CD4-positive, alpha-beta memory T cell (primary cell): ENCODE data around the gene MOB2. TPM values are rescaled to one million over a fixed set of nuclear protein-coding genes. Genes with fewer than 3 reads are reported as not detected.

Source experiments
- CTCF ChIA-PET: fragments of 350-600 bp; sonication (Branson Sonifier 250); formaldehyde crosslinking; loops from one replicate; lab custom pipeline; 2021; ENCODE audit warnings: inconsistent platforms; ENCODE audit not compliant: partially characterized antibody; lab: Charles Lee
- POLR2A ChIA-PET: fragments of 350-600 bp; sonication (Branson Sonifier 250); formaldehyde crosslinking; loops from one replicate; lab custom pipeline; 2021; ENCODE audit not compliant: partially characterized antibody; lab: Charles Lee
- DNase-seq, 5 donors: peaks; one replicate each; pipeline versions ENCODE4 v3.0.0 to v3.0.0-alpha.2; 2020 to 2022; ENCODE audit warnings: mixed read lengths in 1 of 5
- H3K27ac ChIP-seq: one replicate; pipeline ENCODE4 v1.7.0; 2013; ENCODE audit warnings: low read depth, low read length
- H3K27me3 ChIP-seq: 2 replicates; pipeline ENCODE4 v1.7.0; 2013; ENCODE audit warnings: mild to moderate bottlenecking, low read length, moderate library complexity; ENCODE audit not compliant: insufficient read depth
- H3K36me3 ChIP-seq: 2 replicates; pipeline ENCODE4 v1.7.0; 2013; ENCODE audit warnings: mild to moderate bottlenecking, low read length, moderate library complexity; ENCODE audit not compliant: insufficient read depth
- H3K4me1 ChIP-seq: 2 replicates; pipeline ENCODE4 v1.7.0; 2013; ENCODE audit warnings: mild to moderate bottlenecking, low read length, moderate library complexity; ENCODE audit not compliant: insufficient read depth
- H3K4me3 ChIP-seq, 2 donors: one replicate each; pipeline ENCODE4 v1.7.0; 2013; ENCODE audit warnings: low read length in 2 of 2, mild to moderate bottlenecking in 1 of 2
- H3K9me3 ChIP-seq, 2 donors: one replicate each; pipeline ENCODE4 v1.7.0; 2013; ENCODE audit warnings: low read length in 2 of 2, control low read depth in 1 of 2; ENCODE audit not compliant: control insufficient read depth in 1 of 2
- H3K27ac Mint-ChIP-seq, 7 donors: one replicate each; pipeline ENCODE4 v1.8.0; 2020 to 2021; ENCODE audit warnings: mixed read lengths in 7 of 7, mild to moderate bottlenecking in 6 of 7, inconsistent platforms in 3 of 7, moderate library complexity in 3 of 7
- H3K27me3 Mint-ChIP-seq, 2 donors: one replicate each; pipeline ENCODE4 v1.8.0; 2020 to 2021; ENCODE audit warnings: mixed read lengths in 2 of 2
- H3K36me3 Mint-ChIP-seq, 2 donors: one replicate each; pipeline ENCODE4 v1.8.0; 2020 to 2021; ENCODE audit warnings: mixed read lengths in 2 of 2, inconsistent platforms in 1 of 2, mild to moderate bottlenecking in 1 of 2
- H3K4me1 Mint-ChIP-seq, 4 donors: one replicate each; pipeline ENCODE4 v1.8.0; 2020 to 2021; ENCODE audit warnings: mixed read lengths in 4 of 4, mild to moderate bottlenecking in 1 of 4
- H3K4me3 Mint-ChIP-seq, 8 donors: one replicate each; pipeline ENCODE4 v1.8.0; 2020 to 2021; ENCODE audit warnings: mixed read lengths in 8 of 8, mild to moderate bottlenecking in 7 of 8, moderate library complexity in 6 of 8, inconsistent platforms in 3 of 8
- H3K9me3 Mint-ChIP-seq, 8 donors: one replicate each; pipeline ENCODE4 v1.8.0; 2020 to 2021; ENCODE audit warnings: mixed read lengths in 8 of 8, mild to moderate bottlenecking in 5 of 8, inconsistent platforms in 3 of 8, moderate library complexity in 1 of 8
- intact Hi-C: fragments of 100-400 bp; cut with micrococcal nuclease; formaldehyde crosslinking; loops from one replicate; pipeline ENCODE4 v1.15.1; 2023
- polyA plus RNA-seq, 2 donors: library from polyadenylated mRNA; unstranded; fragments of 300-500 nt; fragmentation: Illumina TruSeq; gene quantifications; one replicate each; pipeline ENCODE4 v1.2.3, GENCODE V29; 2021
- total RNA-seq, 2 experiments: library from RNA; stranded (reverse); gene quantifications; one replicate each; pipeline ENCODE4 v1.2.3, GENCODE V29; 2021

Gene MOB2
- total and polyA plus RNA-seq, 4 experiments from 2014 or later = 48.8 to 74.1 (median 70.1) TPM

DNA sequence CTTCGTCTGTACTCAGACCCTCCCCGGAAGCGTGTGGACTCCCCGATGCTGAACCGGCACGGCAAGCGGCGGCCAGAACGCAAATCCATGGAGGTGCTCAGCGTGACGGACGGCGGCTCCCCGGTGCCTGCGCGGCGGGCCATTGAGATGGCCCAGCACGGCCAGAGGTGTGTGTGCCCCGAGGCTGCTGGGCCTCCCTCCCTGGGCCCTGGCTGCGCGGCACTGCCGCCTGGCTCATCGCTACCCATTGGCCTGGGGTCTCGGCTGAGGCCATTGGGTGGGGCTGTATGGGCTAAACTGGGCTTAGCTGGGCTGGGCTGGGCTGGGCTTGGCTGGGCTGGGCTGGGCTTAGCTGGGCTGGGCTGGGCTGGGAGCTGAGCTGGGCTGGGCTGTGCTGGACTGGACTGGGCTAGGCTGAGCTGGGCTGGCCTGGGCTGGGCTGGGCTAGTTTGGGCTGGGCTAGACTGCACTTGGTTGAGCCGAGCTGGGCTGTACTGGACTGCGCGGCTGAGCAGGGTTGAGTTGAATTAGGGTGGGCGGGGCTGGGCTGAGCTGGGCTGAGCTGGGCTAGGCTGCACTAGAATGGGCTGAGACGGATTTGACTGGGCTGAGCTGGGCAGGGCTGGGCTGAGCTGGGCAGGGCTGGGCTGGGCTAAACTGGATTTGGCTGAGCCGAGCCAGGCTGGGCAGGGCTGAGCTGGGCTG is 40.7 kb downstream of the MOB2 start:
- intact Hi-C loops = no loop called here
- Mint-ChIP-seq H3K27me3 (peaks cover 0 to 2% of the 10 kb centered on the region in 2 donors), H3K4me1 (no peaks in the 10 kb centered on the region), H3K4me3 (no peak overlapping the region), H3K9me3 (no peaks in the 10 kb centered on the region), H3K36me3 (no peaks in the 10 kb centered on the region), H3K27ac (no peak overlapping the region)
- no peak overlapping the region for H3K27ac ChIP-seq
- POLR2A ChIA-PET = interaction anchor here (1.5 kb wide), 1 partner anchor 9 kb away, joined by 4 read pairs; no protein-coding TSS in a partner anchor
- CTCF ChIA-PET = no interaction called here
- H3K9me3 ChIP-seq = no peaks in the 10 kb centered on the region
- H3K4me3 ChIP-seq = no peak overlapping the region
- no peaks in the 10 kb centered on the region for H3K4me1 ChIP-seq
- DNase-seq = no peak
- H3K36me3 ChIP-seq = no peaks in the 10 kb centered on the region
- no peaks in the 10 kb centered on the region for H3K27me3 ChIP-seq

- Mint-ChIP-seq H3K9me3 (no peaks in the 10 kb centered on the region), H3K4me3 (no peak overlapping the region), H3K36me3 (no peaks in the 10 kb centered on the region), H3K27ac (no peak overlapping the region), H3K27me3 (peaks cover 0 to 2% of the 10 kb centered on the region in 2 donors), H3K4me1 (no peaks in the 10 kb centered on the region)
- POLR2A ChIA-PET = no interaction called here
- no peaks in the 10 kb centered on the region for H3K27me3 ChIP-seq
- H3K4me3 ChIP-seq = no peak overlapping the region
- CTCF ChIA-PET = no interaction called here
- no peaks in the 10 kb centered on the region for H3K36me3 ChIP-seq
- H3K4me1 ChIP-seq = no peaks in the 10 kb centered on the region
- no peak for DNase-seq
- no peak overlapping the region for H3K27ac ChIP-seq
- intact Hi-C loops = no loop called here
- H3K9me3 ChIP-seq = no peaks in the 10 kb centered on the region
Measured at GRCh38 chr11:1444823-1445422, 41.7 kb downstream of the MOB2 start.

- H3K27ac ChIP-seq = no peak overlapping the region
- Mint-ChIP-seq H3K4me3 (no peak overlapping the region), H3K27ac (no peak overlapping the region), H3K9me3 (no peaks in the 10 kb centered on the region), H3K27me3 (peaks cover 0 to 2% of the 10 kb centered on the region in 2 donors), H3K4me1 (no peaks in the 10 kb centered on the region), H3K36me3 (no peaks in the 10 kb centered on the region)
- H3K4me1 ChIP-seq = no peaks in the 10 kb centered on the region
- POLR2A ChIA-PET = no interaction called here
- intact Hi-C loops = no loop called here
- CTCF ChIA-PET = no interaction called here
- no peak overlapping the region for H3K4me3 ChIP-seq
- no peaks in the 10 kb centered on the region for H3K36me3 ChIP-seq
- no peaks in the 10 kb centered on the region for H3K27me3 ChIP-seq
- no peaks in the 10 kb centered on the region for H3K9me3 ChIP-seq
- no peak for DNase-seq
Measured at GRCh38 chr11:1444321-1444720, 42.3 kb downstream of the MOB2 start.

GRCh38 chr11:1443737-1444136 is 42.8 kb downstream of the MOB2 start:
- H3K27me3 Mint-ChIP-seq = peaks cover 0 to 2% of the 10 kb centered on the region in 2 donors
- no peaks in the 10 kb centered on the region for H3K36me3 Mint-ChIP-seq
- no peak for DNase-seq
- no peak overlapping the region for H3K27ac Mint-ChIP-seq
- H3K4me1 Mint-ChIP-seq = no peaks in the 10 kb centered on the region
- POLR2A ChIA-PET = no interaction called here
- intact Hi-C loops = no loop called here
- Histone ChIP-seq H3K27me3 (no peaks in the 10 kb centered on the region), H3K4me1 (no peaks in the 10 kb centered on the region), H3K9me3 (no peaks in the 10 kb centered on the region), H3K27ac (no peak overlapping the region), H3K36me3 (no peaks in the 10 kb centered on the region), H3K4me3 (no peak overlapping the region)
- CTCF ChIA-PET = no interaction called here
- no peak overlapping the region for H3K4me3 Mint-ChIP-seq
- H3K9me3 Mint-ChIP-seq = no peaks in the 10 kb centered on the region

- Mint-ChIP-seq H3K9me3 (peaks cover 0 to 3% (median 0%) of the 10 kb centered on the region in 8 donors), H3K4me1 (no peaks in the 10 kb centered on the region), H3K4me3 (no peak overlapping the region), H3K36me3 (no peaks in the 10 kb centered on the region), H3K27me3 (peaks cover 0 to 2% of the 10 kb centered on the region in 2 donors), H3K27ac (no peak overlapping the region)
- H3K27ac ChIP-seq = no peak overlapping the region
- no peaks in the 10 kb centered on the region for H3K27me3 ChIP-seq
- CTCF ChIA-PET = no interaction called here
- DNase-seq = no peak
- no peaks in the 10 kb centered on the region for H3K4me1 ChIP-seq
- POLR2A ChIA-PET = no interaction called here
- H3K36me3 ChIP-seq = no peaks in the 10 kb centered on the region
- intact Hi-C loops = no loop called here
- no peaks in the 10 kb centered on the region for H3K9me3 ChIP-seq
- H3K4me3 ChIP-seq = no peak overlapping the region
Measured at GRCh38 chr11:1442807-1443366, 43.7 kb downstream of the MOB2 start.

GRCh38 chr11:1442163-1442562 is 44.4 kb downstream of the MOB2 start:
- Histone ChIP-seq H3K27ac (no peak overlapping the region), H3K9me3 (no peaks in the 10 kb centered on the region), H3K4me1 (no peaks in the 10 kb centered on the region), H3K36me3 (no peaks in the 10 kb centered on the region), H3K27me3 (no peaks in the 10 kb centered on the region), H3K4me3 (no peak overlapping the region)
- CTCF ChIA-PET = no interaction called here
- Mint-ChIP-seq H3K27me3 (peaks cover 0 to 2% of the 10 kb centered on the region in 2 donors), H3K4me1 (no peaks in the 10 kb centered on the region), H3K36me3 (no peaks in the 10 kb centered on the region), H3K4me3 (no peak overlapping the region), H3K9me3 (peaks cover 0 to 3% (median 0%) of the 10 kb centered on the region in 8 donors), H3K27ac (no peak overlapping the region)
- POLR2A ChIA-PET = no interaction called here
- intact Hi-C loops = no loop called here
- DNase-seq = no peak

DNA sequence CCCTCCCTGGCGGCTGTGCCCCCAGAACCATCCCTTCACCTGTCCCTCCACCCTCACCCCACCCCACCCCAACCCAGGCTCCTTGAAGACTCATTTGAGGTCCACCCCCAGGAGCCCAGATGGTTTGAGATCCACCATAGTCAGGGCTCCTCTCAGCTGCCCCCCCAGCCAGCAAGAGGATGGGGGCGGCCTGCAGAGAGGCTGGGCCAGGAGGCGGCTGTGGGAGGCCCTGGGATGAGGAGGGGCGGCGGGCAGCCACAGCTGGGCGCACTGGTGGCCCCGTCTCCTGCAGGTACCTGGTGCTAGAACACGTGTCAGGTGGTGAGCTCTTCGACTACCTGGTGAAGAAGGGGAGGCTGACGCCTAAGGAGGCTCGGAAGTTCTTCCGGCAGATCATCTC is 46.1 kb downstream of the MOB2 start:
- no peak overlapping the region for H3K27ac Mint-ChIP-seq
- Histone ChIP-seq H3K4me3 (no peak overlapping the region), H3K27me3 (no peaks in the 10 kb centered on the region), H3K27ac (no peak overlapping the region), H3K4me1 (no peaks in the 10 kb centered on the region), H3K9me3 (no peaks in the 10 kb centered on the region), H3K36me3 (no peaks in the 10 kb centered on the region)
- ChIA-PET POLR2A (no interaction called here), CTCF (no interaction called here)
- H3K27me3 Mint-ChIP-seq = peaks cover 0 to 2% of the 10 kb centered on the region in 2 donors
- DNase-seq = no peak
- no peaks in the 10 kb centered on the region for H3K36me3 Mint-ChIP-seq
- intact Hi-C loops = no loop called here
- no peak overlapping the region for H3K4me3 Mint-ChIP-seq
- H3K9me3 Mint-ChIP-seq = peaks cover 0 to 3% (median 0%) of the 10 kb centered on the region in 8 donors
- no peaks in the 10 kb centered on the region for H3K4me1 Mint-ChIP-seq
